Measurements from ENCODE around the gene NTSR1. TPM values are rescaled to one million over a fixed set of nuclear protein-coding genes. Genes with fewer than 3 reads are reported as not detected.

NTSR1 gene
- total and polyA plus RNA-seq, 2 donors (not counting 1 experiment from before 2014, with no cell fraction given) = not detected

DNA sequence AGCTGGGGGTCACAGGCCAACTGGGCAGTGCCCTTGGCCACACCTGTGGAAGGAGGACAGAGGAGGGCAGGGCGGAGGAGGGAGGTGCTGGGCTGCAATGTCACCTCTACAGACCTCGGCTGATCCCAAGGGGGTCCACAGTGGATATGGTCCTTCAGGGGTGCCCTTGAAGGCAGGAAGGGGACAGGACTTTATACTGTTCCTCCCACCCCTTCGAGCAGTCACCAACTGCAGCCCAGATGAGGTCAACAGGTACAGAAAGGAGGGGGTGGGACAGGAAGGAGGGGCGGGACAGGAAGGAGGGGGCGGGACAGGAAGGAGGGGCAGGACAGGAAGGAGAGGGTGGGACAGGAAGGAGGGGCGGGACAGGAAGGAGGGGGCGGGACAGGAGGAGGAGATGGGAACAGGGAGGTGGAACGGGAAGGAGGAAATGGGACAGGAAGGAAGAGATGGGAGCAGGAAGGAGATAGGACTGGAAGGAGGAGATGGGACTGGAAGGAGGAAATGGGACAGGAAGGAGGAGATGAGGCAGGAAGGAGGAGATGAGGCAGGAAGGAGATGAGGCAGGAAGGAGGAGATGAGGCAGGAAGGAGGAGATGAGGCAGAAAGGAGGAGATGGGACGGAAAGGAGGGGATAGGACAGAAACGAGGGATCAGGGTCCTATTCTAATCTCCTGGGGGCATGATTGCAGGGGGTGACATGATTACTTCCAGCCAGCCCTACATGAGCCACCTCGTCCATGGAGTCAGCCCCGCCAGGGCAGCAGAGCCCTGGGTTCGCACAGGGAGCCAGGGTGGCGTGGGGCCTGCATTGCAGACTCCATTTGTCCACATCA is 68.3 kb downstream of the NTSR1 start:
- peaks cover 0 to 20% (median 0%) of the 10 kb centered on the region in 3 donors for H3K9me3 ChIP-seq (ENCODE audit: control extremely low read depth in 1 of 3, control insufficient read depth in 2 of 3, insufficient read depth in 1 of 3, low read length in 2 of 3)
- no peak for TF ChIP-seq EZH2 (IDR thresholded peaks at IDR 0.05; ENCODE audit: borderline replicate concordance, insufficient read depth, low read depth, low read length, poor library complexity, severe bottlenecking)
- TF ChIP-seq, protein P1, sequence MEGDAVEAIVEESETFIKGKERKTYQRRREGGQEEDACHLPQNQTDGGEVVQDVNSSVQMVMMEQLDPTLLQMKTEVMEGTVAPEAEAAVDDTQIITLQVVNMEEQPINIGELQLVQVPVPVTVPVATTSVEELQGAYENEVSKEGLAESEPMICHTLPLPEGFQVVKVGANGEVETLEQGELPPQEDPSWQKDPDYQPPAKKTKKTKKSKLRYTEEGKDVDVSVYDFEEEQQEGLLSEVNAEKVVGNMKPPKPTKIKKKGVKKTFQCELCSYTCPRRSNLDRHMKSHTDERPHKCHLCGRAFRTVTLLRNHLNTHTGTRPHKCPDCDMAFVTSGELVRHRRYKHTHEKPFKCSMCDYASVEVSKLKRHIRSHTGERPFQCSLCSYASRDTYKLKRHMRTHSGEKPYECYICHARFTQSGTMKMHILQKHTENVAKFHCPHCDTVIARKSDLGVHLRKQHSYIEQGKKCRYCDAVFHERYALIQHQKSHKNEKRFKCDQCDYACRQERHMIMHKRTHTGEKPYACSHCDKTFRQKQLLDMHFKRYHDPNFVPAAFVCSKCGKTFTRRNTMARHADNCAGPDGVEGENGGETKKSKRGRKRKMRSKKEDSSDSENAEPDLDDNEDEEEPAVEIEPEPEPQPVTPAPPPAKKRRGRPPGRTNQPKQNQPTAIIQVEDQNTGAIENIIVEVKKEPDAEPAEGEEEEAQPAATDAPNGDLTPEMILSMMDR (IDR thresholded peaks at IDR 0.05) = no peak
- peak overlapping the region in 2 of 5 experiments; percentile 17 to 19 for H3K4me3 ChIP-seq (ENCODE audit: control extremely low read depth in 1 of 5, extremely low read depth in 1 of 5, insufficient read depth in 1 of 5, low read depth in 2 of 5, low read length in 4 of 5)
- intact Hi-C loops (cut with micrococcal nuclease) = no loop called here
- Mint-ChIP-seq H3K27ac (peak overlapping the region; percentile 74), H3K4me1 (peaks cover 25% of the 10 kb centered on the region), H3K4me3 (peak overlapping the region; percentile 50), H3K9me3 (ENCODE audit: insufficient read depth) (no peaks in the 10 kb centered on the region), H3K27me3 (no peaks in the 10 kb centered on the region)
- H3K36me3 ChIP-seq (replicated peaks in 1 of 2; ENCODE audit: control extremely low read depth in 1 of 2, control insufficient read depth in 1 of 2, extremely low read depth in 1 of 2, insufficient read depth in 2 of 2, low read length in 1 of 2) = no peaks in the 10 kb centered on the region
- POLR2A ChIA-PET = no interaction called here
- DNase-seq = peak; percentile 40
- 73% methylated on average over 11 of the region's 14 CpGs for WGBS (ENCODE audit: insufficient coverage)
- ATAC-seq (ENCODE audit: low read depth) = peak; percentile 82
- peak overlapping the region; percentile 52 for H2AFZ ChIP-seq (ENCODE audit: insufficient read depth, low read depth, low read length, poor library complexity, severe bottlenecking)
- CTCF ChIA-PET = no interaction called here
- peak overlapping the region; percentile 65 to 69 for H3K27ac ChIP-seq (ENCODE audit: low read length in 2 of 2)
- peak overlapping the region; percentile 5 for H3K9ac ChIP-seq (ENCODE audit: low read length)
- H3K27me3 ChIP-seq (replicated peaks in 1 of 4; ENCODE audit: control extremely low read depth in 1 of 4, control insufficient read depth in 3 of 4, insufficient read depth in 4 of 4, low read length in 3 of 4) = no peaks in the 10 kb centered on the region
- peaks cover 17 to 25% of the 10 kb centered on the region in 2 donors for H3K4me1 ChIP-seq (ENCODE audit: control insufficient read depth in 2 of 2, insufficient read depth in 2 of 2, low read length in 2 of 2)
- no peaks in the 10 kb centered on the region for H3K79me2 ChIP-seq (ENCODE audit: control insufficient read depth, insufficient read depth, low read length)
- peak overlapping the region; percentile 59 for H3K4me2 ChIP-seq (replicated peaks; ENCODE audit: low read depth, low read length, poor library complexity, severe bottlenecking)
- H4K20me1 ChIP-seq (ENCODE audit: control insufficient read depth, insufficient read depth, low read length, poor library complexity, severe bottlenecking) = no peaks in the 10 kb centered on the region

DNA sequence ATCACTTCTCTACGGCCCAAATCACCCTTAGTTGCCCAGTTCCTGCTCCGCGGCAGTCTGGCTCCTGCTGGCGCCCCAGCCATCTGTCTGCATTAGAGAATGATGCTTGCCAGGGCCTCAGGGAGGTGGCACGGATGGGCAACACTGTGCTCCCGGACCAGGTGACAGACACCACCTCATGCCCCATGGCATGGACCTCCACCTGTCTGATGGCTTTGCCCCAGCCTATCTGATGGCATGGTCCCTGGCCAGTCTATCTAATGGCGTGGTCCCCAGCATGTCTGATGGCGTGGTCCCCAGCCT is 68.8 kb downstream of the NTSR1 start:
- Mint-ChIP-seq H3K27me3 (no peaks in the 10 kb centered on the region), H3K4me1 (peaks cover 25% of the 10 kb centered on the region), H3K4me3 (no peak overlapping the region), H3K27ac (peak overlapping the region; percentile 74), H3K9me3 (ENCODE audit: insufficient read depth) (no peaks in the 10 kb centered on the region)
- no peak for TF ChIP-seq EZH2 (IDR thresholded peaks at IDR 0.05; ENCODE audit: borderline replicate concordance, insufficient read depth, low read depth, low read length, poor library complexity, severe bottlenecking)
- Histone ChIP-seq H3K4me2 (replicated peaks; ENCODE audit: low read depth, low read length, poor library complexity, severe bottlenecking) (no peak overlapping the region), H4K20me1 (ENCODE audit: control insufficient read depth, insufficient read depth, low read length, poor library complexity, severe bottlenecking) (no peaks in the 10 kb centered on the region), H3K9ac (ENCODE audit: low read length) (no peak overlapping the region), H3K27me3 (replicated peaks in 1 of 4; ENCODE audit: control extremely low read depth in 1 of 4, control insufficient read depth in 3 of 4, insufficient read depth in 4 of 4, low read length in 3 of 4) (no peaks in the 10 kb centered on the region), H3K4me1 (ENCODE audit: control insufficient read depth in 2 of 2, insufficient read depth in 2 of 2, low read length in 2 of 2) (peaks cover 17 to 25% of the 10 kb centered on the region in 2 donors), H3K36me3 (replicated peaks in 1 of 2; ENCODE audit: control extremely low read depth in 1 of 2, control insufficient read depth in 1 of 2, extremely low read depth in 1 of 2, insufficient read depth in 2 of 2, low read length in 1 of 2) (no peaks in the 10 kb centered on the region), H3K4me3 (ENCODE audit: control extremely low read depth in 1 of 5, extremely low read depth in 1 of 5, insufficient read depth in 1 of 5, low read depth in 2 of 5, low read length in 4 of 5) (no peak overlapping the region), H2AFZ (ENCODE audit: insufficient read depth, low read depth, low read length, poor library complexity, severe bottlenecking) (no peak overlapping the region), H3K9me3 (ENCODE audit: control extremely low read depth in 1 of 3, control insufficient read depth in 2 of 3, insufficient read depth in 1 of 3, low read length in 2 of 3) (peaks cover 0 to 20% (median 0%) of the 10 kb centered on the region in 3 donors), H3K27ac (ENCODE audit: low read length in 2 of 2) (no peak overlapping the region), H3K79me2 (ENCODE audit: control insufficient read depth, insufficient read depth, low read length) (no peaks in the 10 kb centered on the region)
- ChIA-PET POLR2A (no interaction called here), CTCF (no interaction called here)
- ATAC-seq (ENCODE audit: low read depth) (no peak), DNase-seq (no peak)
- intact Hi-C loops (cut with micrococcal nuclease) = no loop called here
- WGBS (ENCODE audit: insufficient coverage) = 92% methylated on average over 8 of the region's 8 CpGs

All from B cell (primary cell).